KMS-11 (cell line): ENCODE data around the gene SLC24A4.

ENCODE experiments used
- H2AFZ ChIP-seq: fragments of 200-600 bp; sonication (generic); 2 replicates; pipeline ENCODE4 v1.6.1; 2016; ENCODE audit warnings: antibody characterized with exemption, mixed run types, low read depth
- H3K27ac ChIP-seq: fragments of 200-600 bp; sonication (generic); 2 replicates; pipeline ENCODE4 v1.6.1; 2016; ENCODE audit warnings: mild to moderate bottlenecking, mixed run types
- H3K27me3 ChIP-seq: fragments of 200-600 bp; sonication (generic); 2 replicates; pipeline ENCODE4 v1.6.1; 2017; ENCODE audit warnings: mild to moderate bottlenecking, low read depth, mixed run types, moderate library complexity; ENCODE audit not compliant: insufficient read depth
- H3K36me3 ChIP-seq: fragments of 200-600 bp; sonication (generic); 2 replicates; pipeline ENCODE4 v1.6.1; 2017; ENCODE audit warnings: mild to moderate bottlenecking, mixed run types; ENCODE audit not compliant: insufficient read depth
- H3K4me1 ChIP-seq: fragments of 200-600 bp; sonication (generic); 2 replicates; pipeline ENCODE4 v1.6.1; 2016; ENCODE audit warnings: mild to moderate bottlenecking, low read depth, mixed run types; ENCODE audit not compliant: poor library complexity, severe bottlenecking
- H3K4me2 ChIP-seq: fragments of 200-600 bp; sonication (generic); 2 replicates; pipeline ENCODE4 v1.7.0; 2016; ENCODE audit warnings: mild to moderate bottlenecking, mixed run types
- H3K4me3 ChIP-seq: fragments of 200-600 bp; sonication (generic); IDR thresholded peaks from 2 replicates; pipeline ENCODE4 v1.6.1; 2017; ENCODE audit warnings: low read depth, low read length, mixed read lengths; ENCODE audit not compliant: insufficient read depth
- H3K79me2 ChIP-seq: fragments of 200-600 bp; sonication (generic); 2 replicates; pipeline ENCODE4 v1.6.1; 2016; ENCODE audit warnings: low read depth, mixed run types; ENCODE audit not compliant: insufficient read depth
- H3K9ac ChIP-seq: fragments of 200-600 bp; sonication (generic); 2 replicates; pipeline ENCODE4 v1.6.1; 2016; ENCODE audit warnings: mild to moderate bottlenecking, mixed run types
- H4K20me1 ChIP-seq: fragments of 200-600 bp; sonication (generic); 2 replicates; pipeline ENCODE4 v1.6.1; 2016; ENCODE audit warnings: mild to moderate bottlenecking, mixed run types; ENCODE audit not compliant: insufficient read depth
- TF ChIP-seq, protein P1 (sequence below): fragments of 200-600 bp; sonication (generic); conservative IDR thresholded peaks from 2 replicates; pipeline ENCODE4 v1.6.1; 2017; ENCODE audit warnings: low read depth, mild to moderate bottlenecking, antibody characterized with exemption, low read length, moderate library complexity, mixed read lengths

SLC24A4 gene

DNA sequence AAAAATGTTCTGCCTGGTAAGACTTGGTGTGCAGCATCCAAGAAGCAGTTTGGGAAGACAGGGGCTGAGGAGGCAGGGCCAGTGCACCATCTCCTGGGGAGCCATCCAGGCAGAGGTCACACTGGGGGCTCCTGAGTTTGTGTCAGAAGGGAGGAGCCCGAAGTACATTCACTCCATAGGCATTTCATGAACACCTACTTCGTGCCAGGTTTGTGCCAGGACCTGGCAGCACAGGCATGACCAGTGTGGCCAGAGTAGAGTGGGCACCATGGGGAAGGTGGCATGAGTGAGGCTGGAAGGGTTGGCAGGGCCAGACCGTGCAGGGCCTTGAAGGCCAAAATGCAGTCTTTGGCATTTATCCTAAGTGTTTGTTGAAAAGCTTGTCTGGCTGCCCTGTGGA is 104.1 kb downstream of the SLC24A4 start:
- Histone ChIP-seq H3K79me2 (no peaks in the 10 kb centered on the region), H3K9ac (no peak overlapping the region), H3K4me2 (no peak overlapping the region), H3K36me3 (no peaks in the 10 kb centered on the region), H3K4me3 (no peak overlapping the region), H2AFZ (no peak overlapping the region), H4K20me1 (no peaks in the 10 kb centered on the region), H3K27ac (no peak overlapping the region), H3K4me1 (no peaks in the 10 kb centered on the region), H3K27me3 (no peaks in the 10 kb centered on the region)
- TF ChIP-seq, protein P1, sequence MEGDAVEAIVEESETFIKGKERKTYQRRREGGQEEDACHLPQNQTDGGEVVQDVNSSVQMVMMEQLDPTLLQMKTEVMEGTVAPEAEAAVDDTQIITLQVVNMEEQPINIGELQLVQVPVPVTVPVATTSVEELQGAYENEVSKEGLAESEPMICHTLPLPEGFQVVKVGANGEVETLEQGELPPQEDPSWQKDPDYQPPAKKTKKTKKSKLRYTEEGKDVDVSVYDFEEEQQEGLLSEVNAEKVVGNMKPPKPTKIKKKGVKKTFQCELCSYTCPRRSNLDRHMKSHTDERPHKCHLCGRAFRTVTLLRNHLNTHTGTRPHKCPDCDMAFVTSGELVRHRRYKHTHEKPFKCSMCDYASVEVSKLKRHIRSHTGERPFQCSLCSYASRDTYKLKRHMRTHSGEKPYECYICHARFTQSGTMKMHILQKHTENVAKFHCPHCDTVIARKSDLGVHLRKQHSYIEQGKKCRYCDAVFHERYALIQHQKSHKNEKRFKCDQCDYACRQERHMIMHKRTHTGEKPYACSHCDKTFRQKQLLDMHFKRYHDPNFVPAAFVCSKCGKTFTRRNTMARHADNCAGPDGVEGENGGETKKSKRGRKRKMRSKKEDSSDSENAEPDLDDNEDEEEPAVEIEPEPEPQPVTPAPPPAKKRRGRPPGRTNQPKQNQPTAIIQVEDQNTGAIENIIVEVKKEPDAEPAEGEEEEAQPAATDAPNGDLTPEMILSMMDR, result no peak

DNA sequence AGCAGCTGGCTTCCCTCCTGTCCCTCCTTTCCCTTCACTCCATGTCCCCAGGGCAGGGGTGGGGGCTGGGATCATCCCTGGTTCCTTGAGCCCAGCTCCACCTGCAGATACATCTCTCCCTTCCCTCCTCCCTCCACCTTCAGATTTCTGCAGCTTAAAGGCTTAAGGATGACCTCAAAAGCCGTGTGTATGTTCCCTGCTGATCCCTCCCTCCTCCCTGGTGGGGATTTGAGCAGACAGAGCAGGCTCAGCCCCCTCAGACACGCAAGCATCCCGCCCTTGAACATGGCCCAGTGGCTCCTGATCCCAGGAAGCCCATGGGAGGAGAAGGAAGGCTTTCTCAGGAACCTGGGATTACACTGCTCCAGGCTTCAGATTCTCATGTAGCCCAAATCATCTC is 107.7 kb downstream of the SLC24A4 start:
- TF ChIP-seq, protein P1, result no peak
- Histone ChIP-seq H3K4me2 (no peak overlapping the region), H4K20me1 (no peaks in the 10 kb centered on the region), H3K9ac (no peak overlapping the region), H3K36me3 (no peaks in the 10 kb centered on the region), H2AFZ (no peak overlapping the region), H3K27me3 (no peaks in the 10 kb centered on the region), H3K79me2 (no peaks in the 10 kb centered on the region), H3K4me1 (no peaks in the 10 kb centered on the region), H3K27ac (no peak overlapping the region), H3K4me3 (no peak overlapping the region)

DNA sequence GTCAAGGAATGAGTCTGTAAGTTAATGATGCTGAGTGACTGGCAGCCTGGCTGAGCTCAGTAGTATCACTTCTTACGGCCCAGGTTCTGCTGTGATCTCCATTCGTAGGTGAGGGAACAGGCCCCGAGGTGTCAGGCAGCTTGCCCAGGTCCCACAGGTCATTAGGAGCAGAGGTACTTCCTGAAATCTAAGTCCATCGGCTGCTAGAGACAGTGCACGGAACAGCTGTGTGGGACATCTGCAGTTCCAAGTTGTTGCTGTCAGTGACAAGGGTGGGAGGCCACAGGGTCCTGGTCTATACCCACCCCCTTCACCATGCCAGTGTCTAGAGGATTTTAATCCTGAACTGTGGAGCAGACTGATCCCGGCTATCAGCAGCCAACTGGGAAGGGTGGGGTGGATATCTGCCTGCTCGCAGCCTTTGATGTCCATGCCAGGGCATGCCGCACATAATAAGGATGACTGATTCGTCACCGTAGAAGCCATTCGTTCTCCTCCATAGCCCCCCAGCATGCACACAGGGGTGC is 108.3 kb downstream of the SLC24A4 start:
- no peaks in the 10 kb centered on the region for H3K27me3 ChIP-seq
- TF ChIP-seq, protein P1, result no peak
- no peaks in the 10 kb centered on the region for H3K36me3 ChIP-seq
- H3K9ac ChIP-seq, result no peak overlapping the region
- H3K27ac ChIP-seq, result no peak overlapping the region
- no peak overlapping the region for H3K4me3 ChIP-seq
- no peak overlapping the region for H3K4me2 ChIP-seq
- H3K79me2 ChIP-seq, result no peaks in the 10 kb centered on the region
- H4K20me1 ChIP-seq, result no peaks in the 10 kb centered on the region
- no peak overlapping the region for H2AFZ ChIP-seq
- H3K4me1 ChIP-seq, result no peaks in the 10 kb centered on the region

DNA sequence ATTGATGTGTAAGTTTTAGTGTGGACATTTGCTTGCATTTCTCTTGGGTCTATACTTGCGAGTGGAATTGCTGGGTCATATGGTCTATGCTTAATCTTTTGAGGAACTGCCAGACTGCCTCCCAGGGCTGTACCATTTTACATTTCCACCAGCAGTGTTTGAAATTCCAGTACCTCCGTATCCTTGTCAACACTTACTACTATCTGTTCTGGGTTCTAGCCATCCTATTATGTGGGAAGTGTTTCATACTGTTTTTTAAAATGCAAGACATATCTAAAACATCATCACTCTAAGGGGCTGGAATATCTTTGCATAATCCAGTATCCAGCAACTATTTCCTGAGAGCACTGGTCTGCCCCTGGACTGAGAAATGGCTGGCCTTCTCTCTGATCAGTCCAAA is 110.4 kb downstream of the SLC24A4 start:
- Histone ChIP-seq H3K79me2 (no peaks in the 10 kb centered on the region), H3K4me2 (no peak overlapping the region), H3K36me3 (no peaks in the 10 kb centered on the region), H3K9ac (no peak overlapping the region), H4K20me1 (no peaks in the 10 kb centered on the region), H3K27me3 (no peaks in the 10 kb centered on the region), H2AFZ (no peak overlapping the region), H3K27ac (no peak overlapping the region), H3K4me3 (no peak overlapping the region), H3K4me1 (peaks cover 20% of the 10 kb centered on the region)
- TF ChIP-seq, protein P1, result no peak
